Pancreas (tissue), 10 donors: ENCODE measurements around the gene NSUN7. TPM values are rescaled to one million over a fixed set of nuclear protein-coding genes. Genes with fewer than 3 reads are reported as not detected.

Experiments
- ATAC-seq, 4 donors: fragments of 200-7000 bp; cut with Tn5 transposase; one replicate each; pipeline versions ENCODE4 v1.8.0 to v1.9.1; 2020; ENCODE audit warnings: mild to moderate bottlenecking in 4 of 4, moderate library complexity in 4 of 4
- DNase-seq, 6 donors: peaks; one replicate each; pipeline ENCODE4 v3.0.0-alpha.2; 2020
- FAIRE-seq: peaks from 2 replicates; lab custom pipeline; 2012; peaks lifted over from hg19 to GRCh38; lab: Jason Lieb, UNC
- H3K27ac ChIP-seq, 4 donors: fragments of 200-600 bp; sonication (generic); 1 replicate in 3 of 4; 2 replicates in 1 of 4; pipeline versions ENCODE4 v1.5.0 to v1.8.0; 2020
- H3K27me3 ChIP-seq, 4 donors: fragments of 200-600 bp; one replicate each; pipeline ENCODE4 v1.8.0; 2021
- H3K36me3 ChIP-seq, 3 donors: fragments of 200-600 bp; sonication (generic) in 1 of 3; one replicate each; pipeline versions ENCODE4 v1.5.0 to v1.8.0; 2020 to 2021
- H3K4me1 ChIP-seq, 3 donors: fragments of 200-600 bp; one replicate each; pipeline ENCODE4 v1.8.0; 2021
- H3K4me3 ChIP-seq, 4 donors: fragments of 200-600 bp; sonication (generic) in 2 of 4; one replicate each; pipeline versions ENCODE4 v1.5.0 to v1.8.0; 2020 to 2021
- H3K9me3 ChIP-seq, 4 donors: fragments of 200-600 bp; one replicate each; pipeline ENCODE4 v1.8.0; 2021
- CTCF ChIP-seq, 4 donors: fragments of 200-600 bp; sonication (generic) in 3 of 4; IDR thresholded peaks; one replicate each; pipeline versions ENCODE4 v1.5.0 to v1.8.0; 2021; ENCODE audit warnings: antibody characterized with exemption in 4 of 4
- WGBS, 2 donors: extraction: QIAGEN DNeasy Blood & Tissue Kit; methylation state at CpG; one replicate each; pipeline ENCODE4 v1.1.7; 2013; 5-methylcytosine and 5-hydroxymethylcytosine counted together
- intact Hi-C, 3 donors: fragments of 100-400 bp; cut with DNase I; formaldehyde crosslinking; loops; one replicate each; pipeline versions ENCODE4 v1.11.1 to v1.14.2; 2022
- polyA plus RNA-seq, 2 donors: library from polyadenylated mRNA; stranded (reverse); fragments of 200-250 nt; gene quantifications; one replicate each; pipeline ENCODE4 v1.2.3, GENCODE V29; 2013
- total RNA-seq, 6 donors: library from RNA; stranded (reverse); fragmentation: NEBNext Ultra II Directional in 4 of 6; extraction: Animal tissue kit (Norgen Biotek cat#: 25700) in 4 of 6; gene quantifications; one replicate each; pipeline versions ENCODE4 v1.2.1 to v1.2.4, GENCODE V29; 2021 to 2023
- donor health status: healthy with polysubstance abuse.
- donor health status: DM: no; HTN: no; CAD: no; lungs with moderate emphysema.
- donor health status: DM: no; HTN: no; CAD: no.
- donor health status: control.
- donor health status: control.
- donor health status: Bipolar disorder and iron deficiency.
- donor health status: DM: yes; HTN: yes; CAD: no.
- donor health status: DM: no; HTN: no; CAD: no.
- donor health status: DM: no; HTN: no; CAD: no.
- donor health status: DM: yes; HTN: yes; CAD: no.

NSUN7 gene
- total and polyA plus RNA-seq, 8 donors = 4.5 to 10.5 (median 6.3) TPM

GRCh38 chr4:40833212-40833611 lies 83.5 kb downstream of the NSUN7 start:
- no peak overlapping the region for H3K27ac ChIP-seq
- no peaks in the 10 kb centered on the region for H3K4me1 ChIP-seq
- intact Hi-C loops = no loop called here
- H3K36me3 ChIP-seq = no peaks in the 10 kb centered on the region
- H3K27me3 ChIP-seq = no peaks in the 10 kb centered on the region
- TF ChIP-seq CTCF (IDR thresholded peaks at IDR 0.05) = no peak
- FAIRE-seq = no peak
- H3K9me3 ChIP-seq = no peaks in the 10 kb centered on the region
- no peak overlapping the region for H3K4me3 ChIP-seq
- WGBS, 2 donors = 91 to 92% methylated on average over 11 of the region's 11 CpGs
- no peak for ATAC-seq
- DNase-seq = no peak

DNA sequence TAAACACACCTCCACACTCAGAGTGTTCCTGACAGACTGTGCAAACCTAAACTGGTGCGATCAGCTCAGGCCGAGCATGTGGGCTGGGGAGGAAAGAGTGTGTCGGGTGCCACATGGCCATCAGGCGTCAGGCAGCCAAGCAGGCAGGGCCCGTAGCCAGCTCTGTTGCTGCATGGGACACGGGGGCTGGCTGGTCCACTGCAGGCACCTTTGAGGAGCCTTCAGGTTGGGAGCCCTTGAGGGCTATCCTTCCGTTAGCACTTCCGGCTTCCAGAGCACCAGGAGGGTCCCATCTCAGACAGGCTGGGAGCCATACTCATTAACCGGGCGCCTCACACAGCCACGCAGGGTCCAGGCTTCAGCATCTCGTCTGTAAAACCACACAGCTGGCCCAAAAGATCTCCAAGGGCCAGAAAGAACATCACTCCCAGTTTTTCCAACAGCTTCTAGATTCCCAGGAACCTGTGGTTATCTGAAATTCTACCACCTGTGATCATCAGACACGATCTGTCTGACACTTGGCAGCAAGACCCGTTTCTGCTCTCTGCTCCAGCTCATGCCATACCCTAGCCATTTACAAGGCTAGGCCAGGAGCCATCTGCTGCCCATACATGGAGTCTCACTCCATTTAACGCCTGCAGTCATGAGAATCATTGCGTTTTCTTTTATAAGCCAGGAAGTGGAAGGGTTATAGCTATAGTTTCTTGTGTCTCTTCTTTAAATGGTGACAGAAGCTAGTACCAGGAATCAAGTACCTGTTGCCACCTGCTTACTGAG lies 87.5 kb downstream of the NSUN7 start:
- TF ChIP-seq CTCF (IDR thresholded peaks at IDR 0.05) = no peak
- no peak for FAIRE-seq
- H3K27ac ChIP-seq = no peak overlapping the region
- H3K27me3 ChIP-seq = no peaks in the 10 kb centered on the region
- intact Hi-C loops = no loop called here
- no peaks in the 10 kb centered on the region for H3K9me3 ChIP-seq
- H3K4me3 ChIP-seq = no peak overlapping the region
- H3K4me1 ChIP-seq = no peaks in the 10 kb centered on the region
- 78 to 79% methylated on average over 16 of the region's 16 CpGs for WGBS, 2 donors
- H3K36me3 ChIP-seq = no peaks in the 10 kb centered on the region
- DNase-seq = no peak
- ATAC-seq = no peak

DNA sequence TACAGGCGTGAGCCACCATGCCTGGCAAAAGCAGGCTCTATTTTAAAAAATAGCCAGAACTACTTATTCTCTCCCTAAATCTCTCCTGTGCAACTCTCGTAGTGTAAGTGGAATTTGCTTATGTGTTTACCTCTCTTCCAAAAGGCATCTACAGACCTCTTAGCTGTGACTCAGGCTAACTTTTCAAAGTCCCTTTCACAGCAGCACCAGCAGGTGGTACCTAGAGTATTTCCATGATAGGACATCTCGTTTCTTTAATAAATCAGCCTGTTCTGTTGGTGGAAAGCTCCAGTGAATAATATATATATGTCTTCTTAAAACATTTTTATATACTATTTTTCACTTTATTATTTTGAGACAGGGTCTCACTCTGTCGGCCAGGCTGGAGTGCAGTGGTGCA lies 89.0 kb downstream of the NSUN7 start:
- Histone ChIP-seq H3K36me3 (no peaks in the 10 kb centered on the region), H3K9me3 (no peaks in the 10 kb centered on the region), H3K4me3 (no peak overlapping the region), H3K27me3 (no peaks in the 10 kb centered on the region), H3K4me1 (no peaks in the 10 kb centered on the region), H3K27ac (no peak overlapping the region)
- ATAC-seq (no peak), DNase-seq (no peak), FAIRE-seq (no peak)
- 85 to 88% methylated on average over 4 of the region's 4 CpGs for WGBS, 2 donors
- no peak for TF ChIP-seq CTCF (IDR thresholded peaks at IDR 0.05)
- intact Hi-C loops = no loop called here

DNA sequence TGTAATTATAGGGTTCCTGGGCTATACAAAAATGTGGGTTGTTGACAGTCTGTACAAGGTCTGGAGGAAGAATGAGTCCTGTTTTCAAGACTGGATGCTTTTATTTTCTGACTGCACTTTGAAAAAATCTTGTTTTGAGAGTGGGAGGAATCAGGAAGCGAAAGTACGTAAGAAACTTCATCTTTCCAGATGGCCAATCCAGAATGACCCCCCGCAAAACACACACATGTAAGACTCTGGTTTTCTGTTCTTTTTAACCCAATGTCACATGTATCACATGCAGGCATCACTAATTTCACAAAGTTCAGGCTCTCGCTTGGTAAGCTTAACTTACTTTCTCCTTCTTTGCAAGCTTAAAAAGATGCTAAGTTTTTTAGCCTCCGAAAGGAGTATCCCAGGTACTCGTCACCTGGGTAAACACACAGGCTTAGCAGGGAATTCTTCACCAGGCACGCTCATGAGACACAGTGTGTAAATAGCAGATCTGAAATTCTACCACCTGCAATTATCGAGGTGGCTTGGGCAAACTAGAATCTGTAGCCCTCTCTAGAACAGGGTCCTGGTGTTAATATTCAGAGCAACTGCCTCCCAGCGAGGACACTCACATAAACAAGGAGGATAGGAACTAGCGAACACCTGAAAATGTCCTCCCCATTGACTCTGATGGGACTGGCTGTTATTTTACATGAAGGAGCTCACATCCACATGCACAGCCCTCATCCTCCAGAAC lies 90.7 kb downstream of the NSUN7 start:
- DNase-seq (no peak), FAIRE-seq (no peak), ATAC-seq (peak in 1 of 4 donors; percentile 26)
- TF ChIP-seq CTCF (IDR thresholded peaks at IDR 0.05) = no peak
- Histone ChIP-seq H3K27me3 (no peaks in the 10 kb centered on the region), H3K4me1 (no peaks in the 10 kb centered on the region), H3K4me3 (no peak overlapping the region), H3K36me3 (no peaks in the 10 kb centered on the region), H3K9me3 (no peaks in the 10 kb centered on the region), H3K27ac (no peak overlapping the region)
- intact Hi-C loops = loop anchor here in 1 of 3 donors (5.0 kb wide), 1 partner anchor 98 kb away; no protein-coding TSS in a partner anchor
- WGBS, 2 donors = 87 to 88% methylated on average over 10 of the region's 10 CpGs
